K562 (cell line): ENCODE measurements around the gene SLC39A5. TPM values are rescaled to one million over a fixed set of nuclear protein-coding genes. Genes with fewer than 3 reads are reported as not detected.

ENCODE experiments used
- CEBPG ChIP-seq, 3 experiments: fragments of 200-800 bp in 1 of 3; sonication (Bioruptor generic) in 1 of 3; sonication (generic) in 1 of 3; formaldehyde crosslinking in 1 of 3; IDR thresholded peaks in 2 of 3; conservative IDR thresholded peaks in 1 of 3; 2 replicates each; pipeline versions ENCODE4 v1.6.1 to v1.8.0; 2016 to 2022; ENCODE audit warnings: missing compliant biosample characterization in 2 of 3, missing genetic modification characterization in 2 of 3, mild to moderate bottlenecking in 1 of 3, missing genetic modification reagents in 1 of 3
- HNRNPK ChIP-seq: fragments of 200-400 bp; formaldehyde crosslinking; IDR thresholded peaks from one replicate; pipeline ENCODE4 v1.6.1; 2018; ENCODE audit warnings: mild to moderate bottlenecking, low read depth, low read length; ENCODE audit not compliant: poor library complexity, severe bottlenecking
- NELFE ChIP-seq: IDR thresholded peaks from 2 replicates; pipeline ENCODE4 v1.6.1; 2011; ENCODE audit warnings: mild to moderate bottlenecking; ENCODE audit not compliant: insufficient read depth, insufficient read length
- PKNOX1 ChIP-seq: fragments of 450-650 bp; IDR thresholded peaks from 2 replicates; pipeline ENCODE4 v1.6.1; 2016
- RNF2 ChIP-seq: sonication (generic); IDR thresholded peaks from 2 replicates; pipeline ENCODE4 v1.6.1; 2016
- SREBF2 ChIP-seq: sonication (generic); formaldehyde crosslinking; IDR thresholded peaks from 2 replicates; pipeline ENCODE4 v1.4.0; 2020; ENCODE audit warnings: mild to moderate bottlenecking, missing genetic modification reagents
- ZZZ3 ChIP-seq: fragments of 450-650 bp; IDR thresholded peaks from 2 replicates; pipeline ENCODE4 v1.6.1; 2016; ENCODE audit warnings: antibody characterized with exemption, mild to moderate bottlenecking, moderate library complexity
- polyA plus RNA-seq, 8 experiments: library from polyadenylated mRNA; depleted of rRNA in 4 of 8; stranded (reverse) in 5 of 8; unstranded in 3 of 8; fragments of >200 nt; fragmentation: Nextera tagmentation in 2 of 8; fragmentation: Illumina TruSeq in 1 of 8; extraction: Ambion mirVana in 2 of 8; extraction: Trizol in 1 of 8; gene quantifications; 2 replicates each; pipeline versions ENCODE4 v1.2.1 to v1.2.3, GENCODE V29; 2011 to 2014; ENCODE audit warnings: inconsistent platforms in 1 of 8, missing spikeins in 1 of 8
- total RNA-seq, 7 experiments: library from RNA; depleted of rRNA in 6 of 7; stranded (reverse); fragments of >200 nt in 6 of 7; fragmentation: Illumina TruSeq in 2 of 7; extraction: Trizol in 2 of 7; gene quantifications; 2 replicates each; pipeline versions ENCODE4 v1.2.1 to v1.2.3, GENCODE V29; 2011 to 2021; ENCODE audit warnings: low replicate concordance in 1 of 7
- TF ChIP-seq, protein P1 (sequence below): fragments of 150-350 bp; IDR thresholded peaks from 2 replicates; pipeline ENCODE4 v1.6.1; 2014; ENCODE audit warnings: low read depth, mild to moderate bottlenecking, low read length, borderline replicate concordance
- TF ChIP-seq, protein P2 (sequence below): fragments of 200-800 bp; sonication (Bioruptor generic); IDR thresholded peaks from 2 replicates; pipeline ENCODE4 v1.6.1; 2017; ENCODE audit warnings: missing genetic modification characterization, missing compliant biosample characterization
- TF ChIP-seq, protein P3 (sequence below): fragments of 450-650 bp; formaldehyde crosslinking; IDR thresholded peaks from 2 replicates; pipeline ENCODE4 v1.4.0; 2022; ENCODE audit warnings: mild to moderate bottlenecking, moderate library complexity

The SLC39A5 gene
- total and polyA plus RNA-seq, 9 of the 15 experiments (the other 6 are each of a cell fraction or from before 2014, with no cell fraction given), result 0.08 to 0.10 TPM; not detected in 7

DNA sequence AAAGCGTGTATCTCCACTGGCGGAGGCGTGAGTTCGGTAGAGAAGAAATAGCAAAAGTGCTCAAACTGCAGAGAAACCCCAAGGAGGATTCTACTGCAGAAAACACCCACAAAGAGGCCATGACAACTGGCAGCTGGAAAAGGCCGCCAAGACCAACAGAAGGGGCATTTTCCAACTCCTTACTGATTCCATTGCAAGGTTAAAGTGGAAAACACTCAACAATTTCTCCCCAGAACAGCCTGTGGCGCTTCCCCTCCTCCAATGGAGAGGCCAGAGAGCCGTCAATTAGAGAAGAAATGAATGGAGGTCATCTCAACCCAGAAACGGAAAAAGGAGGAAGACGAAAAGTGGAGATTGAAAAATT, 29.0 kb downstream of the SLC39A5 start (continued):
- TF ChIP-seq RNF2 (no peak), SREBF2 (no peak), CEBPG (CRISPR knock-in tag; IDR thresholded peaks at IDR 0.05) (no peak), CEBPG (tag; conservative IDR thresholded peaks at IDR 0.05 in 1 of 2, IDR thresholded peaks at IDR 0.05 in 1 of 2) (no peak), HNRNPK (no peak), NELFE (no peak), PKNOX1 (0 out of 2 replicates have a peak, but pooled peaks have one; percentile 19), ZZZ3 (no peak)
- TF ChIP-seq, protein P1, sequence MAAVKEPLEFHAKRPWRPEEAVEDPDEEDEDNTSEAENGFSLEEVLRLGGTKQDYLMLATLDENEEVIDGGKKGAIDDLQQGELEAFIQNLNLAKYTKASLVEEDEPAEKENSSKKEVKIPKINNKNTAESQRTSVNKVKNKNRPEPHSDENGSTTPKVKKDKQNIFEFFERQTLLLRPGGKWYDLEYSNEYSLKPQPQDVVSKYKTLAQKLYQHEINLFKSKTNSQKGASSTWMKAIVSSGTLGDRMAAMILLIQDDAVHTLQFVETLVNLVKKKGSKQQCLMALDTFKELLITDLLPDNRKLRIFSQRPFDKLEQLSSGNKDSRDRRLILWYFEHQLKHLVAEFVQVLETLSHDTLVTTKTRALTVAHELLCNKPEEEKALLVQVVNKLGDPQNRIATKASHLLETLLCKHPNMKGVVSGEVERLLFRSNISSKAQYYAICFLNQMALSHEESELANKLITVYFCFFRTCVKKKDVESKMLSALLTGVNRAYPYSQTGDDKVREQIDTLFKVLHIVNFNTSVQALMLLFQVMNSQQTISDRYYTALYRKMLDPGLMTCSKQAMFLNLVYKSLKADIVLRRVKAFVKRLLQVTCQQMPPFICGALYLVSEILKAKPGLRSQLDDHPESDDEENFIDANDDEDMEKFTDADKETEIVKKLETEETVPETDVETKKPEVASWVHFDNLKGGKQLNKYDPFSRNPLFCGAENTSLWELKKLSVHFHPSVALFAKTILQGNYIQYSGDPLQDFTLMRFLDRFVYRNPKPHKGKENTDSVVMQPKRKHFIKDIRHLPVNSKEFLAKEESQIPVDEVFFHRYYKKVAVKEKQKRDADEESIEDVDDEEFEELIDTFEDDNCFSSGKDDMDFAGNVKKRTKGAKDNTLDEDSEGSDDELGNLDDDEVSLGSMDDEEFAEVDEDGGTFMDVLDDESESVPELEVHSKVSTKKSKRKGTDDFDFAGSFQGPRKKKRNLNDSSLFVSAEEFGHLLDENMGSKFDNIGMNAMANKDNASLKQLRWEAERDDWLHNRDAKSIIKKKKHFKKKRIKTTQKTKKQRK, result no peak
- TF ChIP-seq, protein P2, sequence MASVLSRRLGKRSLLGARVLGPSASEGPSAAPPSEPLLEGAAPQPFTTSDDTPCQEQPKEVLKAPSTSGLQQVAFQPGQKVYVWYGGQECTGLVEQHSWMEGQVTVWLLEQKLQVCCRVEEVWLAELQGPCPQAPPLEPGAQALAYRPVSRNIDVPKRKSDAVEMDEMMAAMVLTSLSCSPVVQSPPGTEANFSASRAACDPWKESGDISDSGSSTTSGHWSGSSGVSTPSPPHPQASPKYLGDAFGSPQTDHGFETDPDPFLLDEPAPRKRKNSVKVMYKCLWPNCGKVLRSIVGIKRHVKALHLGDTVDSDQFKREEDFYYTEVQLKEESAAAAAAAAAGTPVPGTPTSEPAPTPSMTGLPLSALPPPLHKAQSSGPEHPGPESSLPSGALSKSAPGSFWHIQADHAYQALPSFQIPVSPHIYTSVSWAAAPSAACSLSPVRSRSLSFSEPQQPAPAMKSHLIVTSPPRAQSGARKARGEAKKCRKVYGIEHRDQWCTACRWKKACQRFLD (CRISPR knock-in tag), result no peak
- TF ChIP-seq, protein P3, sequence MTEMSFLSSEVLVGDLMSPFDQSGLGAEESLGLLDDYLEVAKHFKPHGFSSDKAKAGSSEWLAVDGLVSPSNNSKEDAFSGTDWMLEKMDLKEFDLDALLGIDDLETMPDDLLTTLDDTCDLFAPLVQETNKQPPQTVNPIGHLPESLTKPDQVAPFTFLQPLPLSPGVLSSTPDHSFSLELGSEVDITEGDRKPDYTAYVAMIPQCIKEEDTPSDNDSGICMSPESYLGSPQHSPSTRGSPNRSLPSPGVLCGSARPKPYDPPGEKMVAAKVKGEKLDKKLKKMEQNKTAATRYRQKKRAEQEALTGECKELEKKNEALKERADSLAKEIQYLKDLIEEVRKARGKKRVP, result no peak
